GM23338 (cell line): Measurements from ENCODE around the gene POGZ. TPM values are rescaled to one million over a fixed set of nuclear protein-coding genes. Genes with fewer than 3 reads are reported as not detected.
A peak's percentile ranks its signal among the peaks of the same experiment; 100 is the strongest.

Experiments used
- ATAC-seq: fragments of 200-7000 bp; cut with Tn5 transposase; 3 replicates; pipeline ENCODE4 v1.9.1; 2020
- DNase-seq: peaks from one replicate; pipeline ENCODE4 v3.0.0-alpha.2; 2015; ENCODE audit warnings: low spot score
- H2AFZ ChIP-seq: fragments of 200-600 bp; sonication (generic); 2 replicates; pipeline ENCODE4 v1.8.0; 2016; ENCODE audit warnings: antibody characterized with exemption, mild to moderate bottlenecking, moderate library complexity
- H3F3A ChIP-seq: fragments of 200-600 bp; sonication (generic); replicated peaks from 2 replicates; pipeline ENCODE4 v1.8.0; 2017; ENCODE audit warnings: antibody characterized with exemption, mixed run types, low read depth
- H3K27ac ChIP-seq: fragments of 200-600 bp; sonication (generic); 2 replicates; pipeline ENCODE4 v1.6.1; 2016; ENCODE audit warnings: low read depth
- H3K27me3 ChIP-seq: fragments of 200-600 bp; sonication (generic); 2 replicates; pipeline ENCODE4 v1.8.0; 2016; ENCODE audit warnings: mild to moderate bottlenecking, mixed run types, moderate library complexity; ENCODE audit not compliant: insufficient read depth
- H3K36me3 ChIP-seq: fragments of 200-600 bp; sonication (generic); 2 replicates; pipeline ENCODE4 v1.8.0; 2016; ENCODE audit warnings: mild to moderate bottlenecking; ENCODE audit not compliant: insufficient read depth
- H3K4me1 ChIP-seq: fragments of 200-600 bp; sonication (generic); 2 replicates; pipeline ENCODE4 v1.8.0; 2016; ENCODE audit warnings: mild to moderate bottlenecking, moderate library complexity; ENCODE audit not compliant: insufficient read depth
- H3K4me2 ChIP-seq: fragments of 200-600 bp; sonication (generic); 2 replicates; pipeline ENCODE4 v1.7.1; 2017; ENCODE audit warnings: mixed run types
- H3K4me3 ChIP-seq: fragments of 200-600 bp; sonication (generic); 2 replicates; pipeline ENCODE4 v1.6.1; 2016; ENCODE audit warnings: mixed run types
- H3K79me2 ChIP-seq: fragments of 200-600 bp; sonication (generic); replicated peaks from 2 replicates; pipeline ENCODE4 v1.8.0; 2017; ENCODE audit warnings: mild to moderate bottlenecking; ENCODE audit not compliant: insufficient read depth
- H3K9me2 ChIP-seq: fragments of 200-600 bp; sonication (generic); 2 replicates; pipeline ENCODE4 v1.8.0; 2017; ENCODE audit not compliant: insufficient read depth
- H4K20me1 ChIP-seq: fragments of 200-600 bp; sonication (generic); replicated peaks from 2 replicates; pipeline ENCODE4 v1.8.0; 2017; ENCODE audit warnings: mild to moderate bottlenecking; ENCODE audit not compliant: insufficient read depth
- H3K27ac Mint-ChIP-seq: 2 replicates; pipeline ENCODE4 v1.8.0; 2020; ENCODE audit warnings: inconsistent platforms, mild to moderate bottlenecking, moderate library complexity, mixed read lengths
- H3K27me3 Mint-ChIP-seq: 3 replicates; pipeline ENCODE4 v1.8.0; 2022; ENCODE audit warnings: low read depth, mild to moderate bottlenecking, moderate library complexity, mixed read lengths, inconsistent platforms; ENCODE audit not compliant: insufficient read depth, poor library complexity
- H3K36me3 Mint-ChIP-seq: 3 replicates; pipeline ENCODE4 v1.8.0; 2021; ENCODE audit warnings: low read depth, mild to moderate bottlenecking, inconsistent platforms, moderate library complexity, mixed read lengths
- H3K4me1 Mint-ChIP-seq: 3 replicates; pipeline ENCODE4 v1.8.0; 2020; ENCODE audit warnings: mild to moderate bottlenecking, inconsistent platforms, mixed read lengths
- H3K4me3 Mint-ChIP-seq: 3 replicates; pipeline ENCODE4 v1.8.0; 2021; ENCODE audit warnings: moderate library complexity, mild to moderate bottlenecking, inconsistent platforms, mixed read lengths
- H3K9me3 Mint-ChIP-seq: 3 replicates; pipeline ENCODE4 v1.8.0; 2020; ENCODE audit warnings: moderate library complexity, mild to moderate bottlenecking, inconsistent platforms, mixed read lengths
- EZH2 ChIP-seq: fragments of 200-600 bp; sonication (generic); IDR thresholded peaks from one replicate; pipeline ENCODE4 v1.8.0; 2017; ENCODE audit warnings: antibody characterized with exemption, mild to moderate bottlenecking, low read depth; ENCODE audit not compliant: unreplicated experiment
- STAT1 ChIP-seq: IDR thresholded peaks from one replicate; pipeline ENCODE4 v1.6.1; 2016; ENCODE audit warnings: antibody characterized with exemption; ENCODE audit not compliant: unreplicated experiment
- ZNF114 ChIP-seq: fragments of 250-450 bp; sonication (Bioruptor Pico); IDR thresholded peaks from 2 replicates; pipeline ENCODE4 v1.5.0; 2020; ENCODE audit warnings: mild to moderate bottlenecking, moderate library complexity
- polyA plus RNA-seq: library from polyadenylated mRNA; unstranded; fragments of >200 nt; fragmentation: Nextera tagmentation; extraction: Ambion mirVana; gene quantifications from 2 replicates; pipeline ENCODE4 v1.2.1, GENCODE V29; 2016
- total RNA-seq: library from RNA; depleted of rRNA; stranded (reverse); fragments of >200 nt; shearing (Covaris generic); gene quantifications from 2 replicates; pipeline ENCODE4 v1.2.3, GENCODE V29; 2014
- TF ChIP-seq, protein P1 (sequence below): IDR thresholded peaks from 2 replicates; pipeline ENCODE4 v1.6.1; 2016; ENCODE audit warnings: antibody characterized with exemption
- TF ChIP-seq, protein P2 (sequence below), 2 experiments: fragments of 200-600 bp in 1 of 2; sonication (generic) in 1 of 2; conservative IDR thresholded peaks; 2 replicates each; pipeline versions ENCODE4 v1.5.1 to v1.6.1; 2016 to 2017; ENCODE audit warnings: antibody characterized with exemption in 2 of 2, low read depth in 2 of 2, mild to moderate bottlenecking in 2 of 2, moderate library complexity in 1 of 2
- TF ChIP-seq, protein P3 (sequence below): IDR thresholded peaks from one replicate; pipeline ENCODE4 v1.6.1; 2018; ENCODE audit warnings: antibody characterized with exemption; ENCODE audit not compliant: unreplicated experiment

The POGZ gene
- total and polyA plus RNA-seq, 2 experiments from 2014 or later, result 47.0 to 72.5 TPM

DNA sequence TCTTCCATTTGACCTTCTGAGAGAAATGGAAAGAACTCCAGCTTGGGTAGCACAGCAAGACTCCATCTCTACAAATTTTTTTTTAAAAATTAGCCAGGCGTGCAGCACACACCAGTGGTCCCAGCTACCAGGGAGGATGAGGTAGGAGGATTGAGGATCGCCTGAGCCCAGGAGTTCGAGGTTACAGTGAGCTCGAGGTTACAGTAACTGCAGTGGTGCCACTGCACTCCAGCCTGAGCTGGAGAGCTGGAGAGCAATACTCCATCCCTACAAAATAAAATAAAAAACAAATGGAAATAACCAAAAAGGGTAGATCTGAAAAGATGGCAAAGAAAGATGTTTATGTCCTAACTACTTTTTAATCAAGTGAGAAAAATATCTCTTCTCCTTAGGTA, 14.5 kb downstream of the POGZ start:
- Histone ChIP-seq H3K27ac (peak overlapping the region; percentile 53), H3K9me2 (no peaks in the 10 kb centered on the region), H3K4me3 (no peak overlapping the region), H3K27me3 (no peaks in the 10 kb centered on the region), H3K79me2 (peaks cover 100% of the 10 kb centered on the region), H3K36me3 (peaks cover 5% of the 10 kb centered on the region; the same call in 1 of the 2 replicates), H3K4me2 (no peak overlapping the region), H3K4me1 (no peaks in the 10 kb centered on the region; the same call in 1 of the 2 replicates), H3F3A (no peaks in the 10 kb centered on the region), H4K20me1 (peaks cover 53% of the 10 kb centered on the region), H2AFZ (no peak overlapping the region)
- ATAC-seq (peak; percentile 64), DNase-seq (no peak)
- H3K36me3 Mint-ChIP-seq, result peaks cover 15% of the 10 kb centered on the region; the same call in 2 of the 3 replicates
- TF ChIP-seq, protein P1, sequence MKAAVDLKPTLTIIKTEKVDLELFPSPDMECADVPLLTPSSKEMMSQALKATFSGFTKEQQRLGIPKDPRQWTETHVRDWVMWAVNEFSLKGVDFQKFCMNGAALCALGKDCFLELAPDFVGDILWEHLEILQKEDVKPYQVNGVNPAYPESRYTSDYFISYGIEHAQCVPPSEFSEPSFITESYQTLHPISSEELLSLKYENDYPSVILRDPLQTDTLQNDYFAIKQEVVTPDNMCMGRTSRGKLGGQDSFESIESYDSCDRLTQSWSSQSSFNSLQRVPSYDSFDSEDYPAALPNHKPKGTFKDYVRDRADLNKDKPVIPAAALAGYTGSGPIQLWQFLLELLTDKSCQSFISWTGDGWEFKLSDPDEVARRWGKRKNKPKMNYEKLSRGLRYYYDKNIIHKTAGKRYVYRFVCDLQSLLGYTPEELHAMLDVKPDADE, result no peak
- TF ChIP-seq EZH2 (no peak), ZNF114 (CRISPR knock-in tag) (no peak), STAT1 (no peak)
- TF ChIP-seq, protein P2, sequence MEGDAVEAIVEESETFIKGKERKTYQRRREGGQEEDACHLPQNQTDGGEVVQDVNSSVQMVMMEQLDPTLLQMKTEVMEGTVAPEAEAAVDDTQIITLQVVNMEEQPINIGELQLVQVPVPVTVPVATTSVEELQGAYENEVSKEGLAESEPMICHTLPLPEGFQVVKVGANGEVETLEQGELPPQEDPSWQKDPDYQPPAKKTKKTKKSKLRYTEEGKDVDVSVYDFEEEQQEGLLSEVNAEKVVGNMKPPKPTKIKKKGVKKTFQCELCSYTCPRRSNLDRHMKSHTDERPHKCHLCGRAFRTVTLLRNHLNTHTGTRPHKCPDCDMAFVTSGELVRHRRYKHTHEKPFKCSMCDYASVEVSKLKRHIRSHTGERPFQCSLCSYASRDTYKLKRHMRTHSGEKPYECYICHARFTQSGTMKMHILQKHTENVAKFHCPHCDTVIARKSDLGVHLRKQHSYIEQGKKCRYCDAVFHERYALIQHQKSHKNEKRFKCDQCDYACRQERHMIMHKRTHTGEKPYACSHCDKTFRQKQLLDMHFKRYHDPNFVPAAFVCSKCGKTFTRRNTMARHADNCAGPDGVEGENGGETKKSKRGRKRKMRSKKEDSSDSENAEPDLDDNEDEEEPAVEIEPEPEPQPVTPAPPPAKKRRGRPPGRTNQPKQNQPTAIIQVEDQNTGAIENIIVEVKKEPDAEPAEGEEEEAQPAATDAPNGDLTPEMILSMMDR (conservative IDR thresholded peaks at IDR 0.05; ENCODE audit: low read depth in 2 of 2), result no peak
- TF ChIP-seq, protein P3, sequence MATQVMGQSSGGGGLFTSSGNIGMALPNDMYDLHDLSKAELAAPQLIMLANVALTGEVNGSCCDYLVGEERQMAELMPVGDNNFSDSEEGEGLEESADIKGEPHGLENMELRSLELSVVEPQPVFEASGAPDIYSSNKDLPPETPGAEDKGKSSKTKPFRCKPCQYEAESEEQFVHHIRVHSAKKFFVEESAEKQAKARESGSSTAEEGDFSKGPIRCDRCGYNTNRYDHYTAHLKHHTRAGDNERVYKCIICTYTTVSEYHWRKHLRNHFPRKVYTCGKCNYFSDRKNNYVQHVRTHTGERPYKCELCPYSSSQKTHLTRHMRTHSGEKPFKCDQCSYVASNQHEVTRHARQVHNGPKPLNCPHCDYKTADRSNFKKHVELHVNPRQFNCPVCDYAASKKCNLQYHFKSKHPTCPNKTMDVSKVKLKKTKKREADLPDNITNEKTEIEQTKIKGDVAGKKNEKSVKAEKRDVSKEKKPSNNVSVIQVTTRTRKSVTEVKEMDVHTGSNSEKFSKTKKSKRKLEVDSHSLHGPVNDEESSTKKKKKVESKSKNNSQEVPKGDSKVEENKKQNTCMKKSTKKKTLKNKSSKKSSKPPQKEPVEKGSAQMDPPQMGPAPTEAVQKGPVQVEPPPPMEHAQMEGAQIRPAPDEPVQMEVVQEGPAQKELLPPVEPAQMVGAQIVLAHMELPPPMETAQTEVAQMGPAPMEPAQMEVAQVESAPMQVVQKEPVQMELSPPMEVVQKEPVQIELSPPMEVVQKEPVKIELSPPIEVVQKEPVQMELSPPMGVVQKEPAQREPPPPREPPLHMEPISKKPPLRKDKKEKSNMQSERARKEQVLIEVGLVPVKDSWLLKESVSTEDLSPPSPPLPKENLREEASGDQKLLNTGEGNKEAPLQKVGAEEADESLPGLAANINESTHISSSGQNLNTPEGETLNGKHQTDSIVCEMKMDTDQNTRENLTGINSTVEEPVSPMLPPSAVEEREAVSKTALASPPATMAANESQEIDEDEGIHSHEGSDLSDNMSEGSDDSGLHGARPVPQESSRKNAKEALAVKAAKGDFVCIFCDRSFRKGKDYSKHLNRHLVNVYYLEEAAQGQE, result no peak
- H3K9me3 Mint-ChIP-seq, result no peaks in the 10 kb centered on the region
- no peak overlapping the region for H3K4me3 Mint-ChIP-seq
- H3K4me1 Mint-ChIP-seq, result peaks cover 8% of the 10 kb centered on the region; the same call in 2 of the 3 replicates
- peaks cover 2% of the 10 kb centered on the region for H3K27me3 Mint-ChIP-seq
- peak overlapping the region; percentile 83; the same call in 1 of the 2 replicates for H3K27ac Mint-ChIP-seq
